Fibroblast of upper back skin (primary cell): ENCODE data around the gene CAT.

Source experiments
- DNase-seq: peaks from one replicate; pipeline ENCODE4 v3.0.0-alpha.2; 2013

The CAT gene

GRCh38 chr11:34499719-34500500 lies 61.2 kb downstream of the CAT start:
- no peak for DNase-seq

- peak; percentile 92 for DNase-seq
Observed at GRCh38 chr11:34501500-34501899, 62.8 kb downstream of the CAT start.

GRCh38 chr11:34501949-34502348 lies 63.2 kb downstream of the CAT start:
- no peak for DNase-seq

GRCh38 chr11:34502949-34503348 lies 64.2 kb downstream of the CAT start:
- peak; percentile 28 for DNase-seq

GRCh38 chr11:34505874-34506273 lies 67.1 kb downstream of the CAT start:
- no peak for DNase-seq

- no peak for DNase-seq
Observed at GRCh38 chr11:34507156-34507555, 68.4 kb downstream of the CAT start.

- DNase-seq, result no peak
Observed at GRCh38 chr11:34507610-34508009, 68.9 kb downstream of the CAT start.

- no peak for DNase-seq
Observed at GRCh38 chr11:34508524-34508923, 69.8 kb downstream of the CAT start.

GRCh38 chr11:34509336-34509876 lies 70.7 kb downstream of the CAT start:
- no peak for DNase-seq

- no peak for DNase-seq
Observed at GRCh38 chr11:34510218-34510617, 71.5 kb downstream of the CAT start.

- no peak for DNase-seq
Observed at GRCh38 chr11:34510673-34511072, 71.9 kb downstream of the CAT start.

GRCh38 chr11:34512840-34513681 lies 74.3 kb downstream of the CAT start:
- DNase-seq, result peak; percentile 38

GRCh38 chr11:34513682-34514449 lies 75.1 kb downstream of the CAT start, which contains the start of gene ELF5:
TSS of gene ELF5 (minus strand) at chr11:34513794. CDS start at chr11:34505749, 8,045 bp downstream.
- DNase-seq, result no peak

- no peak for DNase-seq
Observed at GRCh38 chr11:34514597-34514996, 75.9 kb downstream of the CAT start.

GRCh38 chr11:34516247-34517040 lies 77.7 kb downstream of the CAT start:
- DNase-seq, result no peak

- no peak for DNase-seq
Observed at GRCh38 chr11:34519595-34520235, 81.0 kb downstream of the CAT start.

GRCh38 chr11:34521265-34521664 lies 82.5 kb downstream of the CAT start:
- no peak for DNase-seq
